ENCODE data around the gene SREBF1.

SREBF1 gene

GRCh38 chr17:17792037-17792550 is 44.7 kb downstream of the SREBF1 start:
- no peak for DNase-seq

- DNase-seq: no peak
These were observed 45.9 kb downstream of the SREBF1 start for GRCh38 chr17:17790637-17791464.

GRCh38 chr17:17789828-17790636 is 46.8 kb downstream of the SREBF1 start:
- DNase-seq: no peak

GRCh38 chr17:17789410-17789809 is 47.4 kb downstream of the SREBF1 start:
- no peak for DNase-seq

- DNase-seq: no peak
These were observed 47.8 kb downstream of the SREBF1 start for GRCh38 chr17:17788967-17789366.

GRCh38 chr17:17787568-17787967 is 49.2 kb downstream of the SREBF1 start:
- DNase-seq: no peak

GRCh38 chr17:17786998-17787397 is 49.8 kb downstream of the SREBF1 start:
- DNase-seq: no peak

- DNase-seq: no peak
These were observed 51.4 kb downstream of the SREBF1 start for GRCh38 chr17:17785407-17785806.

GRCh38 chr17:17784657-17785267 is 52.0 kb downstream of the SREBF1 start:
- DNase-seq: peak; percentile 16

- peak; percentile 18 for DNase-seq
These were observed 52.7 kb downstream of the SREBF1 start for GRCh38 chr17:17783825-17784656.

- peak; percentile 63 for DNase-seq
These were observed 53.5 kb downstream of the SREBF1 start for GRCh38 chr17:17783116-17783824.

- DNase-seq: no peak
These were observed 54.2 kb downstream of the SREBF1 start for GRCh38 chr17:17782523-17783115.

GRCh38 chr17:17781591-17782496 is 54.9 kb downstream of the SREBF1 start:
- DNase-seq: peak; percentile 34

GRCh38 chr17:17780922-17781590 is 55.7 kb downstream of the SREBF1 start:
- no peak for DNase-seq

GRCh38 chr17:17779015-17779611 is 57.7 kb downstream of the SREBF1 start:
- no peak for DNase-seq

GRCh38 chr17:17778308-17779014 is 58.3 kb downstream of the SREBF1 start:
- DNase-seq: no peak

- DNase-seq: no peak
These were observed 59.9 kb downstream of the SREBF1 start for GRCh38 chr17:17776889-17777288.

Measured in activated CD4-positive, alpha-beta T cell treated with anti-CD3 and anti-CD28 coated beads, Interleukin-2, amount 50 U/mL, for 1 hour (primary cell).